Upper lobe of right lung (tissue), 1 donor: ENCODE data around the gene THOC7. TPM values are rescaled to one million over a fixed set of nuclear protein-coding genes. Genes with fewer than 3 reads are reported as not detected.

Experiments
- ATAC-seq: fragments of 200-7000 bp; cut with Tn5 transposase; one replicate; pipeline ENCODE4 v1.9.1; 2020; ENCODE audit warnings: mild to moderate bottlenecking, moderate library complexity
- DNase-seq: peaks from one replicate; pipeline ENCODE4 v3.0.0-alpha.2; 2020
- H3K27ac ChIP-seq: fragments of 200-600 bp; one replicate; pipeline ENCODE4 v1.8.0; 2022
- H3K27me3 ChIP-seq: fragments of 200-600 bp; one replicate; pipeline ENCODE4 v1.8.0; 2022; ENCODE audit warnings: mild to moderate bottlenecking
- H3K36me3 ChIP-seq: fragments of 200-600 bp; one replicate; pipeline ENCODE4 v1.8.0; 2022
- H3K4me1 ChIP-seq: fragments of 200-600 bp; one replicate; pipeline ENCODE4 v1.8.0; 2022
- H3K4me3 ChIP-seq: fragments of 200-600 bp; one replicate; pipeline ENCODE4 v1.8.0; 2022; ENCODE audit warnings: mild to moderate bottlenecking
- H3K9me3 ChIP-seq: fragments of 200-600 bp; one replicate; pipeline ENCODE4 v1.8.0; 2022
- intact Hi-C: fragments of 100-400 bp; cut with DNase I; formaldehyde crosslinking; loops from one replicate; pipeline ENCODE4 v1.11.0; 2022
- total RNA-seq: library from RNA; stranded (reverse); fragmentation: NEBNext Ultra II Directional; extraction: Animal tissue kit (Norgen Biotek cat#: 25700); gene quantifications from one replicate; pipeline ENCODE4 v1.2.1, GENCODE V29; 2021
- TF ChIP-seq, protein P1 (sequence below): fragments of 200-600 bp; IDR thresholded peaks from one replicate; pipeline ENCODE4 v1.8.0; 2022; ENCODE audit warnings: antibody characterized with exemption
- donor health status: DM: no; HTN: yes; CAD: no; lungs with severe emphysema.

The THOC7 gene
- total RNA-seq, 1 donor from 2014 or later = 46.9 TPM

DNA sequence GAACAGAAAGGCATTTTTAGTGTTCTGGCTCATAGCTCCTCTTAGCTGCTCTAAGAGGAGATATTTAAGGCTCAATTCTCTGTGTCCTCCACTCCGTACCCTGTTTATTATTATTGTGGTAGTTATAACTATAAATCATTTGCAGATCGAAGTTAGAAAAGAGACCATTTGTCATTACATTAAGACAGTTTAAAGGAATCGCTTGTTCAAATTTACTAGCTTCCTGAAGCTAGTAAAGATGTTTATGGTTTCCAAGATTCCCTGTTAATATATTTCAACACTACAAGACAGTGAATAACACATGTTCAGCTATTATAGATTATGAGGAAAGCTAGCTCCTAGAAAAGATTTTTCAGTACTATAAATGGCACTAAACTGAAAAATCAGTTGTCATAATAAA is 12.7 kb upstream of the THOC7 start:
- no peaks in the 10 kb centered on the region for H3K36me3 ChIP-seq
- no peak for DNase-seq
- TF ChIP-seq, protein P1, sequence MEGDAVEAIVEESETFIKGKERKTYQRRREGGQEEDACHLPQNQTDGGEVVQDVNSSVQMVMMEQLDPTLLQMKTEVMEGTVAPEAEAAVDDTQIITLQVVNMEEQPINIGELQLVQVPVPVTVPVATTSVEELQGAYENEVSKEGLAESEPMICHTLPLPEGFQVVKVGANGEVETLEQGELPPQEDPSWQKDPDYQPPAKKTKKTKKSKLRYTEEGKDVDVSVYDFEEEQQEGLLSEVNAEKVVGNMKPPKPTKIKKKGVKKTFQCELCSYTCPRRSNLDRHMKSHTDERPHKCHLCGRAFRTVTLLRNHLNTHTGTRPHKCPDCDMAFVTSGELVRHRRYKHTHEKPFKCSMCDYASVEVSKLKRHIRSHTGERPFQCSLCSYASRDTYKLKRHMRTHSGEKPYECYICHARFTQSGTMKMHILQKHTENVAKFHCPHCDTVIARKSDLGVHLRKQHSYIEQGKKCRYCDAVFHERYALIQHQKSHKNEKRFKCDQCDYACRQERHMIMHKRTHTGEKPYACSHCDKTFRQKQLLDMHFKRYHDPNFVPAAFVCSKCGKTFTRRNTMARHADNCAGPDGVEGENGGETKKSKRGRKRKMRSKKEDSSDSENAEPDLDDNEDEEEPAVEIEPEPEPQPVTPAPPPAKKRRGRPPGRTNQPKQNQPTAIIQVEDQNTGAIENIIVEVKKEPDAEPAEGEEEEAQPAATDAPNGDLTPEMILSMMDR = no peak

DNA sequence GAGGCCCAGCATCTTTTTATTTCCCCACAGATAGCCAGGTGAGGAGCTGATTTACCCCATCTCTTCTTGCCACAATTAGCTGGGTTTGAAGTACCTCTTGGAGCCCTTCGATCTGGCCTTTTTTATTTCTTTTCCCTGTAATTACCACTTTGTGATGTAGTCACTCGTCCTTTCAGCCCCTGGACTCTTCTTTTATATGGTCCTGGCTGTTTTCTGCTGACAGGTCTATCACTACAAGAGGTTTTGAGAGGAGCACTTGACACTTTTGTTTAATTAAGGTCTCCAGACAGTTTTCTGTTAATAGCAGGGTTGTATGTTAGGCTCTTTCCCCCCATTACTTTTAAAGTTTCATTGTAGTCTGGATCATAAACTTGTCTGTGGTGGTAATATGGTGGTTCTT is 11.9 kb upstream of the THOC7 start:
- no peak overlapping the region for H3K4me3 ChIP-seq
- intact Hi-C loops = no loop called here
- DNase-seq (no peak), ATAC-seq (no peak)
- no peaks in the 10 kb centered on the region for H3K27me3 ChIP-seq
- TF ChIP-seq, protein P1 = no peak
- H3K9me3 ChIP-seq = no peaks in the 10 kb centered on the region
- H3K27ac ChIP-seq = no peak overlapping the region
- H3K36me3 ChIP-seq = no peaks in the 10 kb centered on the region
- peaks cover 5% of the 10 kb centered on the region for H3K4me1 ChIP-seq

More for the DNA sequence above, 12.7 kb upstream of the THOC7 start:
- Histone ChIP-seq H3K9me3 (no peaks in the 10 kb centered on the region), H3K27me3 (no peaks in the 10 kb centered on the region), H3K27ac (no peak overlapping the region), H3K4me3 (no peak overlapping the region), H3K4me1 (peaks cover 5% of the 10 kb centered on the region)
- intact Hi-C loops = no loop called here
- ATAC-seq = no peak

DNA sequence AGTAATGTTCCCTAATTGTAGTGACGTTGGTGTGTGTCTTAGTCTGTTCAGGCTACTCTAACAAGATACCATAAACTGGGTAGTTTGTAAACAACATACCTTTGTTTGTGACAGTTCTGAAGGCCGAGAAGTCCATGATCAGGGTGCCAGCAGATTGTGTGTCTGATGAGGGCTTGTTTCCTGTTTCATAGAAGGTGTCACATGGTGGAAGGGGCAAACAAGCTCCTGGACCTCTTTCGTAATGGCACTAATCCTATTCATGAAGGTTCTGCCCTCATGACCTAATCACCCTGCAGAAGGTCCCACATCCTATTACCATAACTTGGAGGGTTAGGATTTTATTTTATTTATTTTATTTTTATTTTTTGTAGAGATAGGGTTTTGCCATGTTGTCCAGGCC is 11.2 kb upstream of the THOC7 start:
- intact Hi-C loops = no loop called here
- H3K9me3 ChIP-seq = no peaks in the 10 kb centered on the region
- H3K36me3 ChIP-seq = no peaks in the 10 kb centered on the region
- no peak overlapping the region for H3K27ac ChIP-seq
- DNase-seq (no peak), ATAC-seq (peak; percentile 59)
- H3K4me3 ChIP-seq = no peak overlapping the region
- H3K4me1 ChIP-seq = peaks cover 5% of the 10 kb centered on the region
- no peaks in the 10 kb centered on the region for H3K27me3 ChIP-seq
- TF ChIP-seq, protein P1 = no peak

DNA sequence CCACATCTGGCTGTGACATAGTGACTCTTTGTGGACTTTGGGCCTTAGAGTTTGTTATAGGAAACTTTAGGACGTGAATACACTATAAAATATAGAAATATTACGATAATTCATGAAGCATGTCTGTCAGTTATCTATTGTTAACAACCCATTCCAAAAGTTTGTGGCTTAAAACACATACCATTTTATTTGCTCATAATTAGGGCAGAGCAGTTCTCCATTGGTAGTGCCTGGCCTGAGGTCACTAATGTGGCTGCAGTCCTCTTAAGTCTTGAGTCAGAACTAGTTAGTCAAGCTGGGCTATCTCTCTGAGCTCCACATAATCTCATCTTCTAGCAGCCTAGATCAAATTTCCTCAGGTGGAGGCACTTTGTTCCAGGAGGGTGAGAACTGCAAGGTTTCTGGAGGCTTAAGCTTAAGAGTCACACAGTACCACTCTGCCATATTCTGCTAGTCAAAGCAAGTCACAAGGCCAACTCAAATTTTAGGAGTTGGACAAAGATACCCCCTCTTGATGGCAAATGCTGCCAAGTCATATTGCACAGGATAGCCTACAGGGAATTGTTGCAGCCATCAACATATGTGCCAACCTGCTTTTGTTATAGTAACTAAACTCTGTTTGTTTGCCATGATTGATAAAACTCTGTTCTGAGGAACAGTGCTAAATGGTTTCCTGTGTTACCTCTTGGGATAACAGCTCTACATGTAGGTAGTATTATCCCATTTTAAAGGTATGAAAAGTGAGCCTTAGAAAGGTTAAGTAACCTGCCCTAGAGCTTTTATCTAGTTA is 8.7 kb upstream of the THOC7 start:
- Histone ChIP-seq H3K27me3 (no peaks in the 10 kb centered on the region), H3K36me3 (no peaks in the 10 kb centered on the region), H3K4me3 (no peak overlapping the region), H3K4me1 (peaks cover 5% of the 10 kb centered on the region), H3K27ac (no peak overlapping the region), H3K9me3 (no peaks in the 10 kb centered on the region)
- ATAC-seq = no peak
- TF ChIP-seq, protein P1 = no peak
- intact Hi-C loops = no loop called here
- no peak for DNase-seq

DNA sequence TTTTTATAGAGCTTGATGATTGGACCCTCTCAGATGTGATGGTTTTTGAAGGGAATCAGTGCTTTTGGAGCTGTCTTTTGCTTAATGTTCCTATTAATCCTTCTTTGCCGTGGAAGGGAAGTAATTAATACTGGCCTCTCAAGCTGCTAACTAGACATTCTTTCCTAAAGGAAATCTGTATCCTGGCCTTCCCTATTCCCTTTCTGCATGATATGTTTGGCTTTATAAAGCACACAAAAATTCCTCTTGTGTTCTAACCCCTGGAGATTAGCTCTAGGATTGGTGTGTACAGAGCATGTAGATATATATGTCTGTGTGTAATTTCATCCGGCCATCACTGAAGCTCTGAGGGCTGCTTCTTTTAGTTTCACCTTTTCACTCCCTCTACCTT is 7.0 kb upstream of the THOC7 start:
- H3K4me3 ChIP-seq = no peak overlapping the region
- TF ChIP-seq, protein P1 = no peak
- H3K27me3 ChIP-seq = no peaks in the 10 kb centered on the region
- no peak overlapping the region for H3K27ac ChIP-seq
- no peak for DNase-seq
- H3K36me3 ChIP-seq = no peaks in the 10 kb centered on the region
- H3K9me3 ChIP-seq = no peaks in the 10 kb centered on the region
- peaks cover 5% of the 10 kb centered on the region for H3K4me1 ChIP-seq
- intact Hi-C loops = no loop called here
- no peak for ATAC-seq
